ENCODE data around the gene CATSPER1. TPM values are rescaled to one million over a fixed set of nuclear protein-coding genes. Genes with fewer than 3 reads are reported as not detected.

CATSPER1 gene
- total and polyA plus RNA-seq, 2 experiments from 2014 or later: not detected

GRCh38 chr11:66037327-66037726 lies 11.0 kb upstream of the CATSPER1 start:
- Histone ChIP-seq H3K79me2 (replicated peaks; ENCODE audit: insufficient read depth) (no peaks in the 10 kb centered on the region), H3K4me1 (ENCODE audit: insufficient read depth) (no peaks in the 10 kb centered on the region), H3K27ac (ENCODE audit: low read depth) (no peak overlapping the region), H3K36me3 (ENCODE audit: insufficient read depth) (no peaks in the 10 kb centered on the region), H3K4me3 (no peak overlapping the region), H3K4me2 (no peak overlapping the region), H4K20me1 (replicated peaks; ENCODE audit: insufficient read depth) (no peaks in the 10 kb centered on the region), H2AFZ (no peak overlapping the region), H3K27me3 (ENCODE audit: insufficient read depth) (no peaks in the 10 kb centered on the region), H3F3A (replicated peaks; ENCODE audit: low read depth) (no peaks in the 10 kb centered on the region), H3K9me2 (ENCODE audit: insufficient read depth) (no peaks in the 10 kb centered on the region)
- DNase-seq (ENCODE audit: low spot score) (no peak), ATAC-seq (no peak)
- H3K36me3 Mint-ChIP-seq (ENCODE audit: low read depth): peaks cover 21% of the 10 kb centered on the region
- peaks cover 3% of the 10 kb centered on the region for H3K27me3 Mint-ChIP-seq (ENCODE audit: insufficient read depth, low read depth, poor library complexity)
- TF ChIP-seq POLR2AphosphoS5 (IDR thresholded peaks at IDR 0.05; ENCODE audit: low read depth) (no peak), ETS1 (IDR thresholded peaks at IDR 0.05) (no peak), JUNB (IDR thresholded peaks at IDR 0.05; ENCODE audit: unreplicated experiment) (no peak), ZNF331 (CRISPR knock-in tag; IDR thresholded peaks at IDR 0.05; ENCODE audit: low read depth) (no peak), REST (IDR thresholded peaks at IDR 0.05; ENCODE audit: unreplicated experiment) (no peak), ZNF114 (CRISPR knock-in tag; IDR thresholded peaks at IDR 0.05) (no peak), NANOG (IDR thresholded peaks at IDR 0.05; ENCODE audit: borderline replicate concordance) (no peak), EZH2phosphoT487 (IDR thresholded peaks at IDR 0.05; ENCODE audit: unreplicated experiment) (no peak), CREB1 (CRISPR knock-in tag; IDR thresholded peaks at IDR 0.05; ENCODE audit: low read depth) (no peak), STAT1 (IDR thresholded peaks at IDR 0.05; ENCODE audit: unreplicated experiment) (no peak), EZH2 (IDR thresholded peaks at IDR 0.05; ENCODE audit: low read depth, unreplicated experiment) (no peak)
- TF ChIP-seq, protein P1, sequence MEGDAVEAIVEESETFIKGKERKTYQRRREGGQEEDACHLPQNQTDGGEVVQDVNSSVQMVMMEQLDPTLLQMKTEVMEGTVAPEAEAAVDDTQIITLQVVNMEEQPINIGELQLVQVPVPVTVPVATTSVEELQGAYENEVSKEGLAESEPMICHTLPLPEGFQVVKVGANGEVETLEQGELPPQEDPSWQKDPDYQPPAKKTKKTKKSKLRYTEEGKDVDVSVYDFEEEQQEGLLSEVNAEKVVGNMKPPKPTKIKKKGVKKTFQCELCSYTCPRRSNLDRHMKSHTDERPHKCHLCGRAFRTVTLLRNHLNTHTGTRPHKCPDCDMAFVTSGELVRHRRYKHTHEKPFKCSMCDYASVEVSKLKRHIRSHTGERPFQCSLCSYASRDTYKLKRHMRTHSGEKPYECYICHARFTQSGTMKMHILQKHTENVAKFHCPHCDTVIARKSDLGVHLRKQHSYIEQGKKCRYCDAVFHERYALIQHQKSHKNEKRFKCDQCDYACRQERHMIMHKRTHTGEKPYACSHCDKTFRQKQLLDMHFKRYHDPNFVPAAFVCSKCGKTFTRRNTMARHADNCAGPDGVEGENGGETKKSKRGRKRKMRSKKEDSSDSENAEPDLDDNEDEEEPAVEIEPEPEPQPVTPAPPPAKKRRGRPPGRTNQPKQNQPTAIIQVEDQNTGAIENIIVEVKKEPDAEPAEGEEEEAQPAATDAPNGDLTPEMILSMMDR (conservative IDR thresholded peaks at IDR 0.05; ENCODE audit: low read depth in 2 of 2): no peak
- TF ChIP-seq, protein P2, sequence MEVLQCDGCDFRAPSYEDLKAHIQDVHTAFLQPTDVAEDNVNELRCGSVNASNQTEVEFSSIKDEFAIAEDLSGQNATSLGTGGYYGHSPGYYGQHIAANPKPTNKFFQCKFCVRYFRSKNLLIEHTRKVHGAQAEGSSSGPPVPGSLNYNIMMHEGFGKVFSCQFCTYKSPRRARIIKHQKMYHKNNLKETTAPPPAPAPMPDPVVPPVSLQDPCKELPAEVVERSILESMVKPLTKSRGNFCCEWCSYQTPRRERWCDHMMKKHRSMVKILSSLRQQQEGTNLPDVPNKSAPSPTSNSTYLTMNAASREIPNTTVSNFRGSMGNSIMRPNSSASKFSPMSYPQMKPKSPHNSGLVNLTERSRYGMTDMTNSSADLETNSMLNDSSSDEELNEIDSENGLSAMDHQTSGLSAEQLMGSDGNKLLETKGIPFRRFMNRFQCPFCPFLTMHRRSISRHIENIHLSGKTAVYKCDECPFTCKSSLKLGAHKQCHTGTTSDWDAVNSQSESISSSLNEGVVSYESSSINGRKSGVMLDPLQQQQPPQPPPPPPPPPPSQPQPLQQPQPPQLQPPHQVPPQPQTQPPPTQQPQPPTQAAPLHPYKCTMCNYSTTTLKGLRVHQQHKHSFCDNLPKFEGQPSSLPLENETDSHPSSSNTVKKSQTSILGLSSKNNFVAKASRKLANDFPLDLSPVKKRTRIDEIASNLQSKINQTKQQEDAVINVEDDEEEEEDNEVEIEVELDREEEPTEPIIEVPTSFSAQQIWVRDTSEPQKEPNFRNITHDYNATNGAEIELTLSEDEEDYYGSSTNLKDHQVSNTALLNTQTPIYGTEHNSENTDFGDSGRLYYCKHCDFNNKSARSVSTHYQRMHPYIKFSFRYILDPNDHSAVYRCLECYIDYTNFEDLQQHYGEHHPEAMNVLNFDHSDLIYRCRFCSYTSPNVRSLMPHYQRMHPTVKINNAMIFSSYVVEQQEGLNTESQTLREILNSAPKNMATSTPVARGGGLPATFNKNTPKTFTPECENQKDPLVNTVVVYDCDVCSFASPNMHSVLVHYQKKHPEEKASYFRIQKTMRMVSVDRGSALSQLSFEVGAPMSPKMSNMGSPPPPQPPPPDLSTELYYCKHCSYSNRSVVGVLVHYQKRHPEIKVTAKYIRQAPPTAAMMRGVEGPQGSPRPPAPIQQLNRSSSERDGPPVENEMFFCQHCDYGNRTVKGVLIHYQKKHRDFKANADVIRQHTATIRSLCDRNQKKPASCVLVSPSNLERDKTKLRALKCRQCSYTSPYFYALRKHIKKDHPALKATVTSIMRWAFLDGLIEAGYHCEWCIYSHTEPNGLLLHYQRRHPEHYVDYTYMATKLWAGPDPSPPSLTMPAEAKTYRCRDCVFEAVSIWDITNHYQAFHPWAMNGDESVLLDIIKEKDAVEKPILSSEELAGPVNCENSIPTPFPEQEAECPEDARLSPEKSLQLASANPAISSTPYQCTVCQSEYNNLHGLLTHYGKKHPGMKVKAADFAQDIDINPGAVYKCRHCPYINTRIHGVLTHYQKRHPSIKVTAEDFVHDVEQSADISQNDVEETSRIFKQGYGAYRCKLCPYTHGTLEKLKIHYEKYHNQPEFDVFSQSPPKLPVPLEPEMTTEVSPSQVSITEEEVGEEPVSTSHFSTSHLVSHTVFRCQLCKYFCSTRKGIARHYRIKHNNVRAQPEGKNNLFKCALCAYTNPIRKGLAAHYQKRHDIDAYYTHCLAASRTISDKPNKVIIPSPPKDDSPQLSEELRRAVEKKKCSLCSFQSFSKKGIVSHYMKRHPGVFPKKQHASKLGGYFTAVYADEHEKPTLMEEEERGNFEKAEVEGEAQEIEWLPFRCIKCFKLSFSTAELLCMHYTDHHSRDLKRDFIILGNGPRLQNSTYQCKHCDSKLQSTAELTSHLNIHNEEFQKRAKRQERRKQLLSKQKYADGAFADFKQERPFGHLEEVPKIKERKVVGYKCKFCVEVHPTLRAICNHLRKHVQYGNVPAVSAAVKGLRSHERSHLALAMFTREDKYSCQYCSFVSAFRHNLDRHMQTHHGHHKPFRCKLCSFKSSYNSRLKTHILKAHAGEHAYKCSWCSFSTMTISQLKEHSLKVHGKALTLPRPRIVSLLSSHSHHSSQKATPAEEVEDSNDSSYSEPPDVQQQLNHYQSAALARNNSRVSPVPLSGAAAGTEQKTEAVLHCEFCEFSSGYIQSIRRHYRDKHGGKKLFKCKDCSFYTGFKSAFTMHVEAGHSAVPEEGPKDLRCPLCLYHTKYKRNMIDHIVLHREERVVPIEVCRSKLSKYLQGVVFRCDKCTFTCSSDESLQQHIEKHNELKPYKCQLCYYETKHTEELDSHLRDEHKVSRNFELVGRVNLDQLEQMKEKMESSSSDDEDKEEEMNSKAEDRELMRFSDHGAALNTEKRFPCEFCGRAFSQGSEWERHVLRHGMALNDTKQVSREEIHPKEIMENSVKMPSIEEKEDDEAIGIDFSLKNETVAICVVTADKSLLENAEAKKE (CRISPR knock-in tag; IDR thresholded peaks at IDR 0.05): no peak
- H3K4me1 Mint-ChIP-seq: no peaks in the 10 kb centered on the region; the same call in 2 of the 3 replicates
- peaks cover 37% of the 10 kb centered on the region for H3K9me3 Mint-ChIP-seq
- H3K27ac Mint-ChIP-seq: no peak overlapping the region
- H3K4me3 Mint-ChIP-seq: no peak overlapping the region
